HG03045 (cell line): Measurements from ENCODE around the gene UPK3BL1.
A peak's percentile ranks its signal among the peaks of the same experiment; 100 is the strongest.
"Not testable (repeated sequence)": the region's sequence is repeated elsewhere in the genome, so short reads cannot be mapped to it uniquely, and the experiment has no call there.

ENCODE experiments used
- ATAC-seq: cut with Tn5 transposase; IDR thresholded peaks from one replicate; pipeline ENCODE4 v1.9.1; 2021; ENCODE audit warnings: mild to moderate bottlenecking, moderate library complexity; ENCODE audit not compliant: unreplicated experiment

The UPK3BL1 gene

GRCh38 chr7:102630622-102631021, 12.0 kb downstream of the UPK3BL1 start:
- not testable (repeated sequence) for ATAC-seq

GRCh38 chr7:102627271-102627904, 15.2 kb downstream of the UPK3BL1 start:
- not testable (repeated sequence) for ATAC-seq

- not testable (repeated sequence) for ATAC-seq
These were observed 24.5 kb downstream of the UPK3BL1 start for GRCh38 chr7:102618122-102618521.

GRCh38 chr7:102616507-102617125, 26.0 kb downstream of the UPK3BL1 start, which contains the start of gene RASA4:
Gene RASA4, minus strand, starts transcription at chr7:102616756. Its CDS starts 67 bp downstream, at chr7:102616689.
- peak; percentile 69 for ATAC-seq

GRCh38 chr7:102615930-102616329, 26.7 kb downstream of the UPK3BL1 start:
- not testable (repeated sequence) for ATAC-seq

GRCh38 chr7:102614873-102615272, 27.7 kb downstream of the UPK3BL1 start:
- ATAC-seq: not testable (repeated sequence)

- ATAC-seq: peak; percentile 21
These were observed 28.3 kb downstream of the UPK3BL1 start for GRCh38 chr7:102614346-102614697.

- ATAC-seq: peak; percentile 69
These were observed 28.8 kb downstream of the UPK3BL1 start for GRCh38 chr7:102613575-102614345.

GRCh38 chr7:102611675-102612325, 30.8 kb downstream of the UPK3BL1 start:
- ATAC-seq: not testable (repeated sequence)

GRCh38 chr7:102611013-102611674, 31.4 kb downstream of the UPK3BL1 start:
- ATAC-seq: peak; percentile 32

- not testable (repeated sequence) for ATAC-seq
These were observed 32.1 kb downstream of the UPK3BL1 start for GRCh38 chr7:102610441-102610840.

GRCh38 chr7:102609734-102610133, 32.9 kb downstream of the UPK3BL1 start:
- ATAC-seq: not testable (repeated sequence)

- ATAC-seq: not testable (repeated sequence)
These were observed 35.7 kb downstream of the UPK3BL1 start for GRCh38 chr7:102606848-102607247.

- not testable (repeated sequence) for ATAC-seq
These were observed 38.0 kb downstream of the UPK3BL1 start for GRCh38 chr7:102604431-102605145.

GRCh38 chr7:102602317-102602716, 40.3 kb downstream of the UPK3BL1 start:
- ATAC-seq: not testable (repeated sequence)

GRCh38 chr7:102599699-102600098, 42.9 kb downstream of the UPK3BL1 start:
- not testable (repeated sequence) for ATAC-seq

- ATAC-seq: not testable (repeated sequence)
These were observed 46.6 kb downstream of the UPK3BL1 start for GRCh38 chr7:102596036-102596435.

GRCh38 chr7:102593637-102594334, 48.8 kb downstream of the UPK3BL1 start:
- ATAC-seq: peak; percentile 56

GRCh38 chr7:102592477-102593019, 50.0 kb downstream of the UPK3BL1 start:
- ATAC-seq: peak; percentile 52
